MCF 10A (cell line): ENCODE results near the gene SLC44A5. TPM values are rescaled to one million over a fixed set of nuclear protein-coding genes. Genes with fewer than 3 reads are reported as not detected.

ENCODE experiments used
- BruUV-seq: library from RNA; stranded (reverse); fragments of 400-500 nt; replicated peaks from 2 replicates; lab custom pipeline; 2021; lab: Mats Ljungman, UMichigan
- CTCF ChIA-PET: fragments of 300-600 bp; sonication (Branson Sonifier 250); formaldehyde crosslinking; extraction: SDS; loops from one replicate; lab custom pipeline; 2021; ENCODE audit warnings: antibody characterized with exemption, inconsistent platforms; lab: Yijun Ruan, JAX
- POLR2A ChIA-PET: fragments of 300-600, 350-650 bp; sonication (Branson Sonifier 250); formaldehyde crosslinking; extraction: SDS; loops from one replicate; lab custom pipeline; 2020; ENCODE audit warnings: antibody characterized with exemption, inconsistent platforms; lab: Yijun Ruan, JAX
- DNase-seq: peaks from one replicate; pipeline ENCODE4 v3.0.0-alpha.2; 2018; ENCODE audit not compliant: unreplicated experiment
- H3K27ac Mint-ChIP-seq: one replicate; pipeline ENCODE4 v1.8.0; 2022; ENCODE audit warnings: mild to moderate bottlenecking, low read depth, mixed read lengths; ENCODE audit not compliant: unreplicated experiment
- H3K27me3 Mint-ChIP-seq: one replicate; pipeline ENCODE4 v1.8.0; 2022; ENCODE audit warnings: mixed read lengths; ENCODE audit not compliant: insufficient read depth, unreplicated experiment
- H3K36me3 Mint-ChIP-seq: one replicate; pipeline ENCODE4 v1.8.0; 2022; ENCODE audit warnings: mild to moderate bottlenecking, moderate library complexity, mixed read lengths; ENCODE audit not compliant: insufficient read depth, unreplicated experiment
- H3K4me1 Mint-ChIP-seq: one replicate; pipeline ENCODE4 v1.8.0; 2022; ENCODE audit warnings: mixed read lengths; ENCODE audit not compliant: insufficient read depth, unreplicated experiment
- H3K4me3 Mint-ChIP-seq: one replicate; pipeline ENCODE4 v1.8.0; 2022; ENCODE audit warnings: mild to moderate bottlenecking, moderate library complexity, mixed read lengths; ENCODE audit not compliant: unreplicated experiment
- H3K9me3 Mint-ChIP-seq: one replicate; pipeline ENCODE4 v1.8.0; 2022; ENCODE audit warnings: mixed read lengths; ENCODE audit not compliant: unreplicated experiment
- CTCF ChIP-seq: fragments of 200-600 bp; IDR thresholded peaks from one replicate; pipeline ENCODE4 v1.8.0; 2022; ENCODE audit warnings: antibody characterized with exemption, mild to moderate bottlenecking; ENCODE audit not compliant: unreplicated experiment
- intact Hi-C: fragments of 100-400 bp; cut with micrococcal nuclease; formaldehyde crosslinking; loops from 2 replicates; pipeline ENCODE4 v1.14.1; 2022
- total RNA-seq: library from RNA; stranded (reverse); gene quantifications from 2 replicates; pipeline ENCODE4 v1.2.3, GENCODE V29; 2022

SLC44A5 gene
- total RNA-seq, 1 experiment from 2014 or later: 14.3 TPM

GRCh38 chr1:75461808-75462325, 149.0 kb downstream of the SLC44A5 start:
- intact Hi-C loops: no loop called here

GRCh38 chr1:75449998-75450397, 160.9 kb downstream of the SLC44A5 start:
- Mint-ChIP-seq H3K4me1 (no peaks in the 10 kb centered on the region), H3K9me3 (no peaks in the 10 kb centered on the region), H3K27ac (no peak overlapping the region), H3K27me3 (no peaks in the 10 kb centered on the region), H3K4me3 (no peak overlapping the region), H3K36me3 (no peaks in the 10 kb centered on the region)
- CTCF ChIA-PET: interaction anchor here (0.7 kb wide), 1 partner anchor 218 kb away, joined by 3 read pairs; no protein-coding TSS in a partner anchor
- POLR2A ChIA-PET: no interaction called here
- DNase-seq: peak; percentile 26
- TF ChIP-seq CTCF: no peak
- intact Hi-C loops: no loop called here
- no TSS peak for BruUV-seq

More at GRCh38 chr1:75461808-75462325, 149.0 kb downstream of the SLC44A5 start:
- CTCF ChIA-PET: no interaction called here
- POLR2A ChIA-PET: no interaction called here
- no peak for DNase-seq
- Mint-ChIP-seq H3K4me3 (no peak overlapping the region), H3K9me3 (no peaks in the 10 kb centered on the region), H3K27me3 (no peaks in the 10 kb centered on the region), H3K36me3 (no peaks in the 10 kb centered on the region), H3K27ac (no peak overlapping the region), H3K4me1 (no peaks in the 10 kb centered on the region)
- no TSS peak for BruUV-seq
- no peak for TF ChIP-seq CTCF

DNA sequence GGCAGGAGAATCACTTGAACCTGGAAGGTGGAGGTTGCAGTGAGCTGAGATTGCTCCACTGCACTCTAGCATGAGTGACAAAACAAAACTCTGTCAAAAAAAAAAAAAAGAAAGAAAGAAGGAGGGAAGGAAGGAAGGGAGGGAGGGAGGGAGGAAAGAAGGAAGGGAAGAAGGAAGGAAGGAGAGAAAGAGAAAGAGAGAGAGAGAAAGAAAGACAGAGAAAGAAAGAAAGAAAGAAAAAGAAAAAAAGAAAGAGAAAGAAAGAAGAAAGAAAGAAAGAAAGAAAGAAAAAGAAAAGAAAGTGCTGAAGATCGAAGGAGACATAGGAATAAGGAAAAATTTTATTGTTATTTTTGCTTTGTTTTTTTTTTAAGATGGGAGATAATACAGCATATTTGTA, 166.7 kb downstream of the SLC44A5 start:
- H3K4me3 Mint-ChIP-seq: no peak overlapping the region
- intact Hi-C loops: no loop called here
- H3K9me3 Mint-ChIP-seq: no peaks in the 10 kb centered on the region
- H3K4me1 Mint-ChIP-seq: no peaks in the 10 kb centered on the region
- H3K36me3 Mint-ChIP-seq: no peaks in the 10 kb centered on the region
- POLR2A ChIA-PET: interaction anchor here (1.0 kb wide), 1 partner anchor 38 kb away, joined by 4 read pairs; no protein-coding TSS in a partner anchor
- no TSS peak for BruUV-seq
- TF ChIP-seq CTCF: no peak
- H3K27ac Mint-ChIP-seq: no peak overlapping the region
- H3K27me3 Mint-ChIP-seq: no peaks in the 10 kb centered on the region
- no peak for DNase-seq
- CTCF ChIA-PET: no interaction called here

GRCh38 chr1:75440274-75440673, 170.6 kb downstream of the SLC44A5 start:
- no peak for DNase-seq
- no peak for TF ChIP-seq CTCF
- ChIA-PET CTCF (interaction anchor here (0.7 kb wide), 1 partner anchor 191 kb away, joined by 3 read pairs; no protein-coding TSS in a partner anchor), POLR2A (interaction anchor here (0.6 kb wide), 1 partner anchor 17 kb away, joined by 3 read pairs; no protein-coding TSS in a partner anchor)
- Mint-ChIP-seq H3K36me3 (no peaks in the 10 kb centered on the region), H3K4me3 (no peak overlapping the region), H3K4me1 (no peaks in the 10 kb centered on the region), H3K27me3 (no peaks in the 10 kb centered on the region), H3K27ac (no peak overlapping the region), H3K9me3 (no peaks in the 10 kb centered on the region)
- intact Hi-C loops: no loop called here
- BruUV-seq: no TSS peak
